MM.1S (cell line): Measurements from ENCODE around the gene RPS4Y2.

Source experiments
- CTCF ChIP-seq: fragments of 300-600 bp; sonication (generic); IDR thresholded peaks from 2 replicates; pipeline ENCODE4 v1.5.1; 2016; ENCODE audit warnings: antibody characterized with exemption, low read length, mixed read lengths
- EZH2 ChIP-seq: fragments of 300-600 bp; sonication (generic); optimal IDR thresholded peaks from 2 replicates; pipeline ENCODE3; 2017; ENCODE audit warnings: low read depth, mild to moderate bottlenecking, antibody characterized with exemption, low read length, mixed read lengths

- TF ChIP-seq CTCF (no peak), EZH2 (no peak)
Measured at GRCh38 chrY:20817067-20817466, 61.2 kb downstream of the RPS4Y2 start.
